Kidney (tissue), 14 donors: ENCODE measurements around the gene APCDD1L. TPM values are rescaled to one million over a fixed set of nuclear protein-coding genes. Genes with fewer than 3 reads are reported as not detected.

Source experiments
- DNase-seq, 5 donors: peaks; one replicate each; pipeline ENCODE4 v3.0.0-alpha.2; 2013 to 2020
- FAIRE-seq: peaks from 2 replicates; lab custom pipeline; 2012; peaks lifted over from hg19 to GRCh38; lab: Jason Lieb, UNC
- H3K27ac ChIP-seq, 2 donors: one replicate each; pipeline ENCODE4 v1.7.0; 2013; ENCODE audit warnings: low read depth in 2 of 2, low read length in 2 of 2, inconsistent platforms in 1 of 2
- H3K27me3 ChIP-seq: one replicate; pipeline ENCODE4 v1.7.1; 2013; ENCODE audit warnings: low read length, inconsistent platforms; ENCODE audit not compliant: control insufficient read depth, insufficient read depth
- H3K36me3 ChIP-seq, 3 donors: one replicate each; pipeline versions ENCODE4 v1.7.0 to v1.7.1; 2013; ENCODE audit warnings: low read length in 3 of 3, control low read depth in 1 of 3, inconsistent platforms in 1 of 3; ENCODE audit not compliant: insufficient read depth in 3 of 3, control insufficient read depth in 2 of 3
- H3K4me1 ChIP-seq, 3 donors: one replicate each; pipeline versions ENCODE4 v1.7.0 to v1.7.1; 2013; ENCODE audit warnings: low read length in 3 of 3, inconsistent platforms in 1 of 3, low read depth in 1 of 3; ENCODE audit not compliant: control insufficient read depth in 2 of 3, insufficient read depth in 2 of 3
- H3K4me3 ChIP-seq, 3 donors: one replicate each; pipeline versions ENCODE4 v1.7.0 to v1.8.1; 2013; ENCODE audit warnings: low read length in 3 of 3, control low read depth in 1 of 3, inconsistent platforms in 1 of 3
- H3K9ac ChIP-seq, 3 donors: one replicate each; pipeline versions ENCODE4 v1.7.0 to v1.7.1; 2013; ENCODE audit warnings: low read length in 3 of 3, control low read depth in 1 of 3, inconsistent platforms in 1 of 3
- H3K9me3 ChIP-seq, 3 donors: one replicate each; pipeline versions ENCODE4 v1.7.0 to v1.7.1; 2013; ENCODE audit warnings: low read length in 3 of 3, control low read depth in 1 of 3, inconsistent platforms in 1 of 3; ENCODE audit not compliant: control insufficient read depth in 2 of 3, insufficient read depth in 1 of 3
- CTCF ChIP-seq: IDR thresholded peaks from 3 replicates; pipeline ENCODE4 v1.5.1; 2012; ENCODE audit warnings: mild to moderate bottlenecking, moderate library complexity, borderline replicate concordance; ENCODE audit not compliant: insufficient read depth; ENCODE audit errors: extremely low read depth
- intact Hi-C: fragments of 100-400 bp; cut with DNase I; formaldehyde crosslinking; loops from one replicate; pipeline ENCODE4 v1.11.1; 2022
- polyA plus RNA-seq: library from polyadenylated mRNA; stranded (reverse); fragments of 350-450 nt; fragmentation: Illumina TruSeq; extraction: RNeasy Lipid Tissue Mini Kit (QIAGEN cat#74804); gene quantifications from one replicate; pipeline ENCODE4 v1.2.3, GENCODE V29; 2014; ENCODE audit warnings: low read depth, low replicate concordance; ENCODE audit not compliant: insufficient read depth
- total RNA-seq: library from RNA; stranded (reverse); fragmentation: NEBNext Ultra II Directional; extraction: Animal tissue kit (Norgen Biotek cat#: 25700); gene quantifications from one replicate; pipeline ENCODE4 v1.2.1, GENCODE V29; 2021
- donor health status: control.
- donor health status: control.
- donor health status: control.
- donor health status: control.
- donor health status: control.
- donor health status: DM: yes; HTN: yes; CAD: no.
- donor health status: Normal renal cell carcinoma (clear cell type).

The APCDD1L gene
- total and polyA plus RNA-seq, 2 donors from 2014 or later, result 1.2 to 4.5 TPM

DNA sequence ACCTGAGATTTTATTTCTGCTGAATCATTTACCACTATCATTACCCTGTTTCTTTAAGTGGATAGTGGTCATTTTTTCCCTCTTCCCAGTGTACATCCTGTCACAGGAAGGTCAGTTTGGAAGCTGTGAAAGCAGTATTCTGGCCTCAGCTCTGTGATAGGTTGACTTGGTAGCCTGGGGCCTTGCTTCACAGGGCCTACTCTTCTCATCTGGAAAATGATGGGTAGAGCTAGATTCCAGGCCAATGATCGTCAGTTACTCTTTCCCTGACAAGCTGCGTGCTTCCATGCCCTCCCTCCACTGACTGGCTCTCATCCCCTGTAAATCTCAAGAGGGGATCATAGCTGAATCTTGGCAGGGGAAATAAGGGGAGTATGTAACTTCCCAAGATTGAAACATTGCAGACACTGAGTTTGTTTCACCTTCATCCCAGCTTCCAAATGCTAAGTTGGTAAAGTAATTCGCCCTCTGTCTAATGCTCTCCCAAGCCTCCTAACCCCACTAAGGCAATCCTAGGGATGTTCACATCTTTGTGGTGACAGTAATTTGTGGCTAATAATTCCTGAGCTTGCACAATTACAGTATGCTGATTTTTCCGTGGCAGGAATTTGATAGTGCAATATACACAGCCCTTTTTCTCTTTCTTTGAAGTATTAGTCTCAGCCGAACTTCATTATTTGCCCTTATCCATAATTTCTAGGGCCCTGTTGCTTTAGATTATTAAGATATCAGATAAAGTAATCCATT, 75.0 kb downstream of the APCDD1L start:
- no peak overlapping the region for H3K9ac ChIP-seq
- peaks cover 0 to 3% (median 0%) of the 10 kb centered on the region in 3 donors for H3K36me3 ChIP-seq
- H3K4me1 ChIP-seq, result peaks cover 0 to 10% (median 8%) of the 10 kb centered on the region in 3 donors
- intact Hi-C loops, result no loop called here
- DNase-seq (no peak), FAIRE-seq (no peak)
- no peak overlapping the region for H3K27ac ChIP-seq
- TF ChIP-seq CTCF, result no peak
- no peak overlapping the region for H3K4me3 ChIP-seq
- no peaks in the 10 kb centered on the region for H3K27me3 ChIP-seq
- H3K9me3 ChIP-seq, result no peaks in the 10 kb centered on the region

GRCh38 chr20:58438970-58439808, 76.0 kb downstream of the APCDD1L start:
- no peak for TF ChIP-seq CTCF
- intact Hi-C loops, result no loop called here
- H3K9me3 ChIP-seq, result no peaks in the 10 kb centered on the region
- H3K27me3 ChIP-seq, result no peaks in the 10 kb centered on the region
- H3K9ac ChIP-seq, result no peak overlapping the region
- no peak for DNase-seq
- H3K36me3 ChIP-seq, result peaks cover 0 to 5% (median 0%) of the 10 kb centered on the region in 3 donors
- no peak overlapping the region for H3K4me3 ChIP-seq
- H3K4me1 ChIP-seq, result peaks cover 0 to 10% (median 8%) of the 10 kb centered on the region in 3 donors
- no peak overlapping the region for H3K27ac ChIP-seq
- FAIRE-seq, result no peak

- no peak for TF ChIP-seq CTCF
- H3K27me3 ChIP-seq, result no peaks in the 10 kb centered on the region
- no peak overlapping the region for H3K4me3 ChIP-seq
- H3K9me3 ChIP-seq, result no peaks in the 10 kb centered on the region
- H3K9ac ChIP-seq, result no peak overlapping the region
- intact Hi-C loops, result no loop called here
- FAIRE-seq (no peak), DNase-seq (peak in 2 of 5 donors; percentile 34 to 37)
- peaks cover 0 to 23% (median 21%) of the 10 kb centered on the region in 3 donors for H3K4me1 ChIP-seq
- H3K36me3 ChIP-seq, result peaks cover 0 to 4% (median 0%) of the 10 kb centered on the region in 3 donors
- no peak overlapping the region for H3K27ac ChIP-seq
Observed at GRCh38 chr20:58436868-58437645, 78.1 kb downstream of the APCDD1L start.
